GM12872 (cell line): ENCODE results near the gene FOXE1.

Experiments used
- CTCF ChIP-seq: IDR thresholded peaks from 3 replicates; pipeline ENCODE4 v1.5.1; 2011; ENCODE audit warnings: low read depth, mild to moderate bottlenecking, low read length, moderate library complexity; ENCODE audit not compliant: insufficient read depth

Gene FOXE1

DNA sequence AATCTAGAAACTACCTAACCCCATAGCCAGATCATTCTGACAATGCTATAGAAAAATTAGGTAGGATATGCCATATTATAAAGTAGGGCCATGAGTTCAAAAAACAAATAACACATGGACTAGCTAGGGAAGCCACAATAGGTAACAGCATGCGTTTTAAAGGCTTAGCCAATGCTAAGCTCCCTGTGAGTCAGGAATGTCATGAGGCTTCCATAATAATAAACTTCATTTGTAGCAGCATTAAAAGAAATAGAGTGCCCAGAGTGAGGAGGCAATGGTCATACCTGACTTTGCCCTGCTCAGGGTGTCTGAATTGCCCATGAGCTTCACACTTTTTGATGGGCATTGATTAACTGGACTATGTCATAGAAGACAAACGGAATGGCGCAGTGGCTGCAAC, 15.8 kb downstream of the FOXE1 start:
- no peak for TF ChIP-seq CTCF

GRCh38 chr9:97873425-97873824, 20.4 kb downstream of the FOXE1 start:
- no peak for TF ChIP-seq CTCF

- TF ChIP-seq CTCF: no peak
Measured at GRCh38 chr9:97873882-97874281, 20.9 kb downstream of the FOXE1 start.

GRCh38 chr9:97874624-97875023, 21.6 kb downstream of the FOXE1 start:
- no peak for TF ChIP-seq CTCF

GRCh38 chr9:97875111-97875510, 22.1 kb downstream of the FOXE1 start:
- no peak for TF ChIP-seq CTCF

GRCh38 chr9:97876061-97876460, 23.0 kb downstream of the FOXE1 start:
- TF ChIP-seq CTCF: no peak

DNA sequence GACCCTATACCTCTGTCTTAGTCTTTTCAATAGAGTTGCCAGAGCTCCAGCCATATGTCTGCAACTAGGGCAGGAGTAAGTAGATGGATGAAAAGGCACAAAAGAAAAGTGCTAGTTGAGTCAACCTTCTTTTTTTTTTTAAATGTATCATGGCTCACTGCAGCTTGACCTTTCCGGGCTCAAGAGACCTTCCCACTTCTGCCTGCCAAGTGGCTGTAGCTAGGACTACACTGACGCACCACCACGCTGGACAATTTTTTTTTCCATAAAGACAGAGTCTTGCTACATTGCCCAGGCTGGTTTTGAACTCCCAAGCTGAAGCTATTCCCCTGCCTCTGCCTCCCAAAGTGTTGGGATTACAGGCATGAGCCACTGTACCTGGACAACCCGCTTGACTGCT, 27.3 kb downstream of the FOXE1 start:
- no peak for TF ChIP-seq CTCF
